C4-2B (cell line): ENCODE measurements around the gene UNC93B1.
"Not testable (repeated sequence)": the region's sequence is repeated elsewhere in the genome, so short reads cannot be mapped to it uniquely, and the experiment has no call there.

Experiments
- H3K27ac ChIP-seq: fragments of 450-650 bp; 2 replicates; pipeline ENCODE4 v1.5.1; 2017
- CTCF ChIP-seq: fragments of 450-650 bp; conservative IDR thresholded peaks from 2 replicates; pipeline ENCODE4 v1.5.1; 2017; ENCODE audit warnings: mild to moderate bottlenecking
- ZFX ChIP-seq: fragments of 450-650 bp; IDR thresholded peaks from 2 replicates; pipeline ENCODE4 v1.6.1; 2017

The UNC93B1 gene

GRCh38 chr11:67983951-67984350 is 19.9 kb downstream of the UNC93B1 start:
- H3K27ac ChIP-seq = no peak overlapping the region
- TF ChIP-seq CTCF = no peak
- TF ChIP-seq ZFX = no peak

- H3K27ac ChIP-seq = not testable (repeated sequence)
Observed at GRCh38 chr11:67982255-67982857, 21.5 kb downstream of the UNC93B1 start.

GRCh38 chr11:67981226-67981625 is 22.7 kb downstream of the UNC93B1 start:
- not testable (repeated sequence) for H3K27ac ChIP-seq

- H3K27ac ChIP-seq = not testable (repeated sequence)
Observed at GRCh38 chr11:67978766-67979418, 25.0 kb downstream of the UNC93B1 start.

- not testable (repeated sequence) for H3K27ac ChIP-seq
Observed at GRCh38 chr11:67974746-67975145, 29.2 kb downstream of the UNC93B1 start.

GRCh38 chr11:67965830-67966348 is 38.0 kb downstream of the UNC93B1 start:
- H3K27ac ChIP-seq = not testable (repeated sequence)

DNA sequence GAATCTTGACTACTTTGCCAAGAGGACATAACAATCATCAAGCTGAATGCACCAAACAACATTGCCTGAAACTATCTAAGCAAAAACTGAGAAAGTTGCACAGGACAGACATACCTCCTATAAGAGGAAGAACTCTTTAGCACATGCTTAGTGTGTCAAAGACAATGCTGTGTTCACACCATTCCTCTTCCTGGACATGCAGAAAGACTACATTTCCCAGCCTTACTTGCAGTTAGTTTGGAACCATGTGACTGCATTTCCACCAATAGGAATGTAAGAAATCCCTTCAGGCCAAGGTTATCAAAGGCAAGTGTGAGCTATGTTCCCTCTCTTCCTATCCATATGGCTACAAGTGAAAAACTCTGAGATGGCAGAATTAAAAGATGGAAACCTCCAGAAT is 39.2 kb downstream of the UNC93B1 start:
- H3K27ac ChIP-seq = not testable (repeated sequence)

DNA sequence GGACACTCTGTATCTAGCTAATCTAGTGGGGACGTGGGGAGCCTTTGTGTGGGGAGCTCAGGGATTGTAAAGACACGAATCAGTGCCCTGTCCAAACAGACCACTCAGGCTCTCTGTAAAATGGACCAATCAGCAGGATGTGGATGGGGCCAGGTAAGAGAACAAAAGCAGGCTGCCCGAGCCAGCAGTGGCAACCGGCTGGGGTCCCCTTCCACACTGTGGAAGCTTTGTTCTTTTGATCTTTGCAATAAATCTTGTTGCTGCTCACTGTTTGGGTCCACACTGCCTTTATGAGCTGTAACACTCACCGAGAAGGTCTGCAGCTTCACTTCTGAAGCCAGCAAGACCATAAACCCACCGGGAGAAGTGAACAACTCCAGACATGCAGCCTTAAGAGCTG is 40.0 kb downstream of the UNC93B1 start:
- H3K27ac ChIP-seq = not testable (repeated sequence)

- H3K27ac ChIP-seq = not testable (repeated sequence)
Observed at GRCh38 chr11:67963217-67963616, 40.7 kb downstream of the UNC93B1 start.

DNA sequence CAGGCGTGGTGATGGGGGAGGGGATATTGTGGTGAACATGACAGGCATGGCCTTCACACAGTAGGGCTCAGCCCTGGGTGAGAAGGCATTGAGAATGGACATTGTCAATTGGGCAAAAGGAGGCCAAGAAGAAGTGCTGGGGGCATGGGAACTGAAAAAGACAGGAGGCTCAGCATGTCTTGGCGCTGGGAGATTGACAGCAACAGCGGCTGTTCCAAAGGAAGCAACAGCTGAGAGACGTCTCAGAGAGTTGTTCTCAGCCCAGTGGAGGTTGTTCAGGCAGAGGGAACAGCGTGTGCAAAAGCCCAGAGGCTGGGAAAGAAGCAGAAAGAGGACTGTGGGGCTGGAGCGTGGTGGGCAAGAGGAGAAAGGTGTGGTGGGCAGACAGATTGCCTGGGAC is 47.7 kb downstream of the UNC93B1 start:
- not testable (repeated sequence) for H3K27ac ChIP-seq

GRCh38 chr11:67955461-67956007 is 48.4 kb downstream of the UNC93B1 start:
- TF ChIP-seq CTCF = peak; percentile 84
- H3K27ac ChIP-seq = not testable (repeated sequence)

DNA sequence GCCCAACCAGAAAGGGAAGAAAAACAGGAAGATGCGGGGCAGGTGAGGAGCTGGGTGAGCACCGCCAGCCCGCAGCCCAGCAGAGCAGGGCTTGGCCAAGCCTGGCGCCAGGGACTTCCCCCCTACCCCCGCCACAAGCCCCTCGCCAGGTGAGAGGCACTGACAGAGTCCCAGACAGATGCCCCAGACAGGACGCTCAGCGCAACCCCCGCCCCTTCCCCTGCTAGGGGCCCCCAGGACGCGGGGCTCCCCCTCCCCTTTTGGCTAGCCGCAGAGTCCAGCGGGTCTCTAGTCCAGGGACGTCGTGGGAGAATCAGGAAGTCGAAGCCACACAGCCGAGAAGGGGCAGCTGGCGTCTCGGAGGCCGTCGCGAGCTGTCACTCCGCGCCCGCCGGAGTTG is 48.9 kb downstream of the UNC93B1 start:
- not testable (repeated sequence) for H3K27ac ChIP-seq

GRCh38 chr11:67954251-67954650 is 49.6 kb downstream of the UNC93B1 start:
- H3K27ac ChIP-seq = not testable (repeated sequence)

GRCh38 chr11:67950705-67951104 is 53.2 kb downstream of the UNC93B1 start:
- not testable (repeated sequence) for H3K27ac ChIP-seq

GRCh38 chr11:67947785-67948184 is 56.1 kb downstream of the UNC93B1 start:
- not testable (repeated sequence) for H3K27ac ChIP-seq

- not testable (repeated sequence) for H3K27ac ChIP-seq
Observed at GRCh38 chr11:67946403-67946802, 57.5 kb downstream of the UNC93B1 start.

DNA sequence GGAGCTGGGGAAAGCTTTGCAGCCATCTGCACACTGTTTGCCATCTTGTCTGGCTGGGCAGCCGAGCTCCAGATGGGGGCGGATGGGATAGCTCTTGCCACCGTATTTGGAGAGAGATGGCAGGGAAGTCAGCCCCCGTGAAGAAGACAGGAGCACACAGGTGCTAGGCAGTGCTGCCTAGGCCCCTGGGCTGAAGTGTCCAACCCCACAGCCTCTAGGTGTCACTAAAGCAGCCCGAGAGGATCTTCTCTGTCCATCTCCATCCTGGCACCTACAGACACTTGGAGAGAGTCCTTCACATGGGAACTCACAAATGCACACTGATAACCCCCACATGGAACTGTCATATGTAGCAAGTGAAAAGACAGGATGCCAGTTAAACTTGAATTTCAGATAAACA is 60.5 kb downstream of the UNC93B1 start:
- not testable (repeated sequence) for H3K27ac ChIP-seq
